GM21528 (cell line): ENCODE measurements around the gene FTCD.

Source experiments
- ATAC-seq: cut with Tn5 transposase; IDR thresholded peaks from one replicate; pipeline ENCODE4 v1.9.1; 2021; ENCODE audit warnings: mild to moderate bottlenecking, moderate library complexity; ENCODE audit not compliant: unreplicated experiment, low FRiP score

FTCD gene

GRCh38 chr21:46095814-46096595 is 59.4 kb downstream of the FTCD start:
- ATAC-seq: no peak

- ATAC-seq: no peak
Measured at GRCh38 chr21:46095083-46095719, 60.2 kb downstream of the FTCD start.

GRCh38 chr21:46094401-46095082 is 60.8 kb downstream of the FTCD start:
- ATAC-seq: no peak

DNA sequence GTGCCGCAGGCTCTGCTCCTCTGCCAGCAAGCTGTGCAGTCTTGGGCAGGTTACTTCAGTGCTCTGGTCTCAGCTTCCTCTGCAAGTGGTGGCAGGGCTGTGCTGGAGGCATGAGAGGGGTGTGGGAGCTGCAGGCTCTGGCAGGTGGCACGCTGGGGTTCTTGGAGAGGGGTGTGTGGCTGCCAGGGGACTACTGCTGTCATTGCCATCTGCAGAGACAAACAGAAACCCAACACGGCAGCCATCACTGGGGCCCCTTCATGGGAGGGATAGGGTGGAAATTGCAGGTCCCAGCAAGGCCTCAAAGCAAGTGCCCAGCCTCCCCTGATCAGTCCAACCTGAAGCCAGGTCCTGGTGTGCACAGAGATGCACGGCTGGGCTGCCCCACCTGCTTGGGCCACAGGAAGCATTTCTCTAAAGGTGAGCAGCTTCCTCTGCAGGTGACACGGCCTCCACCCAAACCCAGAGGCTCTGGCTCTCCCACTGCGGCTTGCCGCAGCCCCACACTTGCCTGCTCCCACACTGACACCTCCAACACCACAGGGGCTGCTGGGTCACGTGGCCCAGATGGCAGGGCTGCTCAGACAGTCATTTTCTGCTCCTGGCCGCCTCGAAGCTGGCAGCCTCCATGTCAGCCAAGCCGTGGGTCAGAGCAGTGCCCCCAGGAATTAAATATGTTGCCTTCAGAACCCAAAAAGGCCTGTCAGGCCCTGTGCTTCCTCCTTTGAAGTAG is 61.5 kb downstream of the FTCD start:
- no peak for ATAC-seq

DNA sequence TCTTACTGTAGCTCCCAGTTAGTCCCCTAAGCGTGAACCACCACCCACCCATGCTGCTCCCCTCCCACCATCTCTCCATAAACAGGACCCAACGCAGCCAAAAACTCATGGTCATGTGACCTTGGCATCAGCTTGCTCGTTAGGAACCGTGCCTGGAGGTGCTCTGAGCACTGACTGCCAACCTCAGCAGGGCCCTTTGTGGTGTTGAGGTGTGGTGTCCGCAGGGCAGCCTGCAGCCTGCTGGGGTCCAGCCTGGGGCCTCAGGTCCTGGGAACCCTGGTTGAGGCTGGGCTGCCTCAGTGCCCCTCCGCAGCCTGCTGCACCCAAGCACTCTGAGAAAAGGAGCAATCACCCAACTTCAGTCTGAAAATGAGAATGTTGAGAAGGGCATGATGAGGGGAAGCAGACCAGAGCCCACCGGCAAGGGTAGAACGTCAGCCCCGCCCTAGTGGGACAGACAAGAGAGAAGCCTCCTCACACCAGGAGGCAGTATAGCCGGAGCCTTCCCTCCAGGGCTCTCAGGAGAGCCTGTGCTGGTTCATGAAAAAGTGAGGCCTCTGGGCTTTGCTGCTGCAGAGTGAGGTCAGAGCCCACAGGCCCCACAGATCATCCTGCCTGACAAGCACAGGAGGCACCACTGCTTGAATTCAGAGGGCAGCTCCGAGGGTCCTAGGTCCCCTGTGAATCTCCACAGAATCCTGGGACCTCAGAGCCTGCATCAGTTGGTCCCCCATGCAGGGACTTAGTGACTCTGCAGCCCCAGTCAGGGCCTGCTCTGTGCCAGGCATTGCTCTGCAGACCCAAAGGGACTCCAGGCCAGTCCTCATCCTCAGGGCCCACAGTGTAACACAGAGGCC is 62.3 kb downstream of the FTCD start:
- no peak for ATAC-seq

DNA sequence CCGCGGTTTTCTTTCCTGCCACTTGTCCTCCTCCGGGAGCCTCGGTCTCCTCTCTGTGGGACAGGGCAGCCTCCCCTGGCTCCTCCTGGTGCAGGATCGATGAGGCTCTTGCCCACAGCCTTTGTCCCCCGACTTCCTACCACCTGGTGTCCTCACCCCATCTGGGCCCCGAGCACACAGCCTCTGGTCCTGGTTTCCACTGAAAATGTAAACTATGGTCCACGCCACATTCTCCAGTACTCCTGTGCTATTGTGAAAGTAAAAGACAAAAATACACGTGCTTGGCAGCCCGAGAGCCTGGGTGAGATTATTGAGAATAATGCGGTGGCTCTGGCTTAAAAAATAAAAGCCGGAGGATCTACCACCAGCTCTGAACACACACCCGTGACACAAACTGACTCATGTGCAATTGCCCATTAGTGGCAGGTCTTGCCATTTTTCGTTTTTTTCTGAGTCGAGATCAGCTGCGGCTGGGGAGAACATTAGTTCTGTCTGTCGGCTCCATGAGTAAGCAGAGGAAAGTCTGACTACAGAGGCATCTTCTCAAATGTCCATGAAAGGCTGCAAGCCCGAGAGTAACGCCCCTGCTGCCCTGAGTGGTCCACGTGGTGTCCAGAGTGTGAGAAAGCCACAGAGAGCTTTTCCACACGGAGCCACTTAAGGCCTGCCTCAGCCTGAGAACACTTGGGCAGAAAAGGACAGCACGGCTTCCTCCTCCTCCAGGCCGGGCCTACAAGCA is 63.2 kb downstream of the FTCD start:
- ATAC-seq: no peak

GRCh38 chr21:46091631-46092025 is 63.8 kb downstream of the FTCD start:
- no peak for ATAC-seq

GRCh38 chr21:46091118-46091517 is 64.3 kb downstream of the FTCD start:
- no peak for ATAC-seq

- no peak for ATAC-seq
Measured at GRCh38 chr21:46089285-46089684, 66.1 kb downstream of the FTCD start.

GRCh38 chr21:46088189-46088588 is 67.2 kb downstream of the FTCD start:
- no peak for ATAC-seq

- ATAC-seq: no peak
Measured at GRCh38 chr21:46087641-46088040, 67.7 kb downstream of the FTCD start.
